HG02885 (cell line): Measurements from ENCODE around the gene PRDM2.

Experiments used
- ATAC-seq: cut with Tn5 transposase; IDR thresholded peaks from one replicate; pipeline ENCODE4 v1.9.1; 2021; ENCODE audit warnings: mild to moderate bottlenecking; ENCODE audit not compliant: unreplicated experiment, poor library complexity

Gene PRDM2

GRCh38 chr1:13730291-13730690, 30.3 kb downstream of the PRDM2 start:
- peak; percentile 4 for ATAC-seq

- peak; percentile 90 for ATAC-seq
Measured at GRCh38 chr1:13730751-13731482, 30.9 kb downstream of the PRDM2 start.

GRCh38 chr1:13731897-13732296, 31.9 kb downstream of the PRDM2 start:
- no peak for ATAC-seq

GRCh38 chr1:13732971-13733667, 33.1 kb downstream of the PRDM2 start:
- no peak for ATAC-seq

GRCh38 chr1:13733711-13734110, 33.7 kb downstream of the PRDM2 start:
- no peak for ATAC-seq

GRCh38 chr1:13735168-13735930, 35.4 kb downstream of the PRDM2 start:
- no peak for ATAC-seq

GRCh38 chr1:13737398-13737797, 37.4 kb downstream of the PRDM2 start:
- no peak for ATAC-seq

GRCh38 chr1:13746342-13746741, 46.4 kb downstream of the PRDM2 start:
- ATAC-seq, result no peak

- ATAC-seq, result peak; percentile 85
Measured at GRCh38 chr1:13748610-13749505, 48.9 kb downstream of the PRDM2 start.

GRCh38 chr1:13749543-13750341, 49.8 kb downstream of the PRDM2 start:
- peak; percentile 18 for ATAC-seq

GRCh38 chr1:13751458-13751871, 51.5 kb downstream of the PRDM2 start:
- ATAC-seq, result no peak

- no peak for ATAC-seq
Measured at GRCh38 chr1:13751985-13752384, 52.0 kb downstream of the PRDM2 start.

GRCh38 chr1:13752852-13753251, 52.9 kb downstream of the PRDM2 start:
- ATAC-seq, result no peak

- ATAC-seq, result peak; percentile 24
Measured at GRCh38 chr1:13753636-13754402, 53.8 kb downstream of the PRDM2 start.

- no peak for ATAC-seq
Measured at GRCh38 chr1:13754510-13755103, 54.6 kb downstream of the PRDM2 start.

GRCh38 chr1:13756557-13757315, 56.7 kb downstream of the PRDM2 start:
- ATAC-seq, result no peak

GRCh38 chr1:13757693-13758092, 57.7 kb downstream of the PRDM2 start:
- no peak for ATAC-seq

- no peak for ATAC-seq
Measured at GRCh38 chr1:13759072-13759471, 59.1 kb downstream of the PRDM2 start.
